Gastroesophageal sphincter (tissue), 3 donors: ENCODE data around the gene PTPRN2.

Experiments used
- EP300 ChIP-seq: sonication (generic); formaldehyde crosslinking; IDR thresholded peaks from one replicate; pipeline ENCODE4 v1.6.1; 2017; ENCODE audit warnings: antibody characterized with exemption, mild to moderate bottlenecking
- POLR2A ChIP-seq, 2 donors: fragments of 450-650 bp; IDR thresholded peaks; one replicate each; pipeline ENCODE4 v1.6.1; 2017; ENCODE audit warnings: antibody characterized with exemption in 2 of 2, mild to moderate bottlenecking in 2 of 2, moderate library complexity in 1 of 2
- POLR2AphosphoS5 ChIP-seq: sonication (generic); formaldehyde crosslinking; IDR thresholded peaks from one replicate; pipeline ENCODE4 v1.6.1; 2017; ENCODE audit warnings: antibody characterized with exemption
- TF ChIP-seq, protein P1 (sequence below), 4 experiments: fragments of 200-600 bp in 2 of 4; fragments of 450-650 bp in 2 of 4; sonication (generic) in 1 of 4; IDR thresholded peaks; one replicate each; pipeline ENCODE4 v1.5.1; 2017 to 2019; ENCODE audit warnings: antibody characterized with exemption in 4 of 4, mild to moderate bottlenecking in 2 of 4, moderate library complexity in 2 of 4

- TF ChIP-seq, protein P1, sequence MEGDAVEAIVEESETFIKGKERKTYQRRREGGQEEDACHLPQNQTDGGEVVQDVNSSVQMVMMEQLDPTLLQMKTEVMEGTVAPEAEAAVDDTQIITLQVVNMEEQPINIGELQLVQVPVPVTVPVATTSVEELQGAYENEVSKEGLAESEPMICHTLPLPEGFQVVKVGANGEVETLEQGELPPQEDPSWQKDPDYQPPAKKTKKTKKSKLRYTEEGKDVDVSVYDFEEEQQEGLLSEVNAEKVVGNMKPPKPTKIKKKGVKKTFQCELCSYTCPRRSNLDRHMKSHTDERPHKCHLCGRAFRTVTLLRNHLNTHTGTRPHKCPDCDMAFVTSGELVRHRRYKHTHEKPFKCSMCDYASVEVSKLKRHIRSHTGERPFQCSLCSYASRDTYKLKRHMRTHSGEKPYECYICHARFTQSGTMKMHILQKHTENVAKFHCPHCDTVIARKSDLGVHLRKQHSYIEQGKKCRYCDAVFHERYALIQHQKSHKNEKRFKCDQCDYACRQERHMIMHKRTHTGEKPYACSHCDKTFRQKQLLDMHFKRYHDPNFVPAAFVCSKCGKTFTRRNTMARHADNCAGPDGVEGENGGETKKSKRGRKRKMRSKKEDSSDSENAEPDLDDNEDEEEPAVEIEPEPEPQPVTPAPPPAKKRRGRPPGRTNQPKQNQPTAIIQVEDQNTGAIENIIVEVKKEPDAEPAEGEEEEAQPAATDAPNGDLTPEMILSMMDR (IDR thresholded peaks at IDR 0.05) = no peak
- TF ChIP-seq POLR2A (IDR thresholded peaks at IDR 0.05) (no peak), POLR2AphosphoS5 (no peak), EP300 (no peak)
Observed at GRCh38 chr7:158375034-158375433, 212.6 kb downstream of the PTPRN2 start.
